ENCODE results near the gene PARN.

- TF ChIP-seq JUN (IDR thresholded peaks at IDR 0.05): no peak
- TF ChIP-seq POLR2A (IDR thresholded peaks at IDR 0.05; ENCODE audit: low read length): no peak
- TF ChIP-seq CTCF (IDR thresholded peaks at IDR 0.05): no peak
- TF ChIP-seq MYC (IDR thresholded peaks at IDR 0.05; ENCODE audit: borderline replicate concordance, low read length): no peak
- TF ChIP-seq CEBPB (IDR thresholded peaks at IDR 0.05): peak in 1 of 2 experiments; percentile 43; a peak in 1 of 4 replicates
- TF ChIP-seq RFX5 (IDR thresholded peaks at IDR 0.05): no peak
- TF ChIP-seq ZC3H11A (IDR thresholded peaks at IDR 0.05): no peak
- no peak for TF ChIP-seq MAZ (IDR thresholded peaks at IDR 0.05; ENCODE audit: borderline replicate concordance, low read depth, low read length)
- TF ChIP-seq CBX8 (IDR thresholded peaks at IDR 0.05): no peak
These were observed 243.9 kb downstream of the PARN start for GRCh38 chr16:14386115-14386514.
